Karpas-422 (cell line): ENCODE measurements around the gene URM1. TPM values are rescaled to one million over a fixed set of nuclear protein-coding genes. Genes with fewer than 3 reads are reported as not detected.
A peak's percentile ranks its signal among the peaks of the same experiment; 100 is the strongest.

Experiments used
- DNase-seq: peaks from one replicate; pipeline ENCODE4 v3.0.0-alpha.2; 2015
- H2AFZ ChIP-seq: fragments of 200-600 bp; sonication (generic); 2 replicates; pipeline ENCODE4 v1.6.1; 2014; ENCODE audit warnings: antibody characterized with exemption, low read length, mixed read lengths
- H3K27ac ChIP-seq: fragments of 200-600 bp; sonication (generic); 2 replicates; pipeline ENCODE4 v1.5.1; 2014; ENCODE audit warnings: mild to moderate bottlenecking, low read length, moderate library complexity
- H3K27me3 ChIP-seq: fragments of 200-600 bp; sonication (generic); 2 replicates; pipeline ENCODE4 v1.6.1; 2014; ENCODE audit warnings: low read length, mixed read lengths
- H3K36me3 ChIP-seq: fragments of 200-600 bp; sonication (generic); 2 replicates; pipeline ENCODE4 v1.6.1; 2014; ENCODE audit warnings: low read length, mixed read lengths; ENCODE audit not compliant: insufficient read depth
- H3K4me1 ChIP-seq: fragments of 200-600 bp; sonication (generic); 2 replicates; pipeline ENCODE4 v1.6.1; 2014; ENCODE audit warnings: mild to moderate bottlenecking, low read length, mixed read lengths
- H3K4me2 ChIP-seq: fragments of 200-600 bp; sonication (generic); 2 replicates; pipeline ENCODE4 v1.6.1; 2014; ENCODE audit warnings: low read length, low read depth, mild to moderate bottlenecking; ENCODE audit not compliant: poor library complexity, severe bottlenecking
- H3K4me3 ChIP-seq: fragments of 200-600 bp; sonication (generic); 2 replicates; pipeline ENCODE4 v1.5.1; 2014; ENCODE audit warnings: mild to moderate bottlenecking, antibody characterized with exemption, low read length, mixed read lengths
- H3K79me2 ChIP-seq: fragments of 200-600 bp; sonication (generic); 2 replicates; pipeline ENCODE4 v1.6.1; 2014; ENCODE audit warnings: mild to moderate bottlenecking, low read length, mixed read lengths
- H3K9ac ChIP-seq: fragments of 200-600 bp; sonication (generic); 2 replicates; pipeline ENCODE4 v1.6.0; 2014; ENCODE audit warnings: low read length
- H3K9me2 ChIP-seq: fragments of 200-600 bp; sonication (generic), shearing (Covaris generic); replicated peaks from 2 replicates; pipeline ENCODE4 v1.6.0; 2014; ENCODE audit warnings: mild to moderate bottlenecking, low read length, moderate library complexity; ENCODE audit not compliant: insufficient read depth
- H3K9me3 ChIP-seq: fragments of 300-700, 200-600 bp; sonication (generic); 2 replicates; pipeline ENCODE4 v1.6.1; 2014; ENCODE audit warnings: low read length, mixed read lengths
- H4K20me1 ChIP-seq: fragments of 200-600 bp; sonication (generic); 2 replicates; pipeline ENCODE4 v1.6.1; 2014; ENCODE audit warnings: mild to moderate bottlenecking, antibody characterized with exemption, low read length, low read depth; ENCODE audit not compliant: insufficient read depth
- total RNA-seq: library from RNA; depleted of rRNA; stranded (reverse); fragments of >200 nt; shearing (Covaris generic); gene quantifications from 2 replicates; pipeline ENCODE4 v1.2.3, GENCODE V29; 2014; ENCODE audit warnings: low replicate concordance

The URM1 gene
- total RNA-seq, 1 experiment from 2014 or later: 22.7 TPM

DNA sequence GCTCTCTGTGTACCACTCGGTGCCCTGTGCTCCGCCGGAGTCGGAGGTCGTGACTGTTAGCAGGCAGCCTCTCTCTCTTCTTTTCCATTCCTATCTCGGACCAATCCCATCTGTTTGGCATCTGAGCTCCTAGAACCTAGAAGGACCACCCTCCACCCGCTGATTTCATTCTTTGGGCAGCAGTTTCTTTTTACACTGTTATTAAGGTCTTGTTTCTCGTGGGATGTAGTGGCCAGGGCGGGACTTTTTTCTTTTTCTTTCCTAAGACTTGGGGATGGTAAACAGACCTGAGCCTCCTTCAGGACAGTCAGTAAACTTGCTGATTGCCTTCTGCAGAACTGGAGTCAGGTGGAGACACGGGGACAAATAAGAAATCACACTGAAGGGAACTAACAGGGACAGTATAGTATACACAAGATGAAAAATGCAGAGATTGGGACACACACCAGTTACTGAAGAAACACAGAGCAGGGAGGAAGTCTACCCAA, 500 bp downstream of the URM1 start:
- no peaks in the 10 kb centered on the region for H3K9me2 ChIP-seq
- DNase-seq: no peak

DNA sequence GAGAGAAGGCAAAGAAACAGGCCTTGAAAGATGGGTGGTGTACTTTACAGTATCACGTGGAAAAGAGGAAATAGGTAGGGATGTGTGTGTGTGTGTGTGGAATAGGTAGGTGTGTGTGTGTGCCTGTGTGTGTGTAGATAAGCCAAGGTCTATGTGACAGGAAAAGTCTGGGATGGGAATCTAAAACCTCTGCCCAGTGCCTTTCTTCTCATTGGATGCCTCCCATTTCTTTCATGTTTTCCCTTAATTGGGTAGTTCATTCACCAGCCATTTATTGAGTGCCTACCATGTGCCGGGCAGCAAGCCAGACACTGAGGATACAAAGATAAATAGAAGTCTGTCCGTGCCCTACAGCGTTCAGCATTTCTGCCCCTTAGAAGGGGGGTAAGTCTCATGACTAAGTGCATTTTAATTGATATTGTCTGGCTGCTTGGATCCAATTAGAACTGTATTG, 1.0 kb downstream of the URM1 start:
- Histone ChIP-seq H3K27ac (no peak overlapping the region; the same call in 1 of the 2 replicates), H3K4me1 (peaks cover 14% of the 10 kb centered on the region), H3K36me3 (peaks cover 9% of the 10 kb centered on the region; the same call in 1 of the 2 replicates), H3K9me3 (no peaks in the 10 kb centered on the region), H3K79me2 (peaks cover 55% of the 10 kb centered on the region), H3K4me3 (peak overlapping the region; percentile 75), H3K27me3 (no peaks in the 10 kb centered on the region), H3K4me2 (peak overlapping the region; percentile 87), H2AFZ (no peak overlapping the region), H3K9me2 (no peaks in the 10 kb centered on the region), H3K9ac (peak overlapping the region; percentile 78), H4K20me1 (peaks cover 3% of the 10 kb centered on the region; the same call in 1 of the 2 replicates)
- peak; percentile 62 for DNase-seq

More for the DNA sequence above, 500 bp downstream of the URM1 start:
- no peaks in the 10 kb centered on the region for H3K9me3 ChIP-seq
- peaks cover 3% of the 10 kb centered on the region; the same call in 1 of the 2 replicates for H4K20me1 ChIP-seq
- H3K4me3 ChIP-seq: peak overlapping the region; percentile 75
- peak overlapping the region; percentile 29; the same call in 1 of the 2 replicates for H3K27ac ChIP-seq
- H3K4me2 ChIP-seq: peak overlapping the region; percentile 87
- H3K27me3 ChIP-seq: no peaks in the 10 kb centered on the region
- peaks cover 50% of the 10 kb centered on the region for H3K79me2 ChIP-seq
- H3K9ac ChIP-seq: peak overlapping the region; percentile 78
- H2AFZ ChIP-seq: peak overlapping the region; percentile 66; the same call in 1 of the 2 replicates
- peaks cover 14% of the 10 kb centered on the region for H3K4me1 ChIP-seq
- H3K36me3 ChIP-seq: peaks cover 9% of the 10 kb centered on the region; the same call in 1 of the 2 replicates

DNA sequence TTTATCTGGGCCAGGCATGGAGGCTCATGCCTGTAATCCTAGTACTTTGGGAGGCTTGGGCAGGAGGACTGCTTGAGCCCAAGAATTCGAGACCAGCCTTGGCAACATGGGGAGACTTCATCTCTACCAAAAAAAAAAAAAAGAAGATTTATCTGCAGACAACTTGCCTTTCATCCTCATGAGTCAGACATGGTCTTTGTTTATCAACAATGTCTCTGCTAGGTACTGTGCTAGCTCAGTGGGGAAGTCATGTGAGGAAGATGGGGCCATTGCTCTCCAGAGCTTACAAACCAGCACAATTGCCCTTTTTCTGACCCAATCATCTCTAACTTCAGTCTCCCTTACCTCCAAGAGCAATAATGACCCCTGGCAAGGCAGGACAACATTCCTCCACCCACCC, 1.6 kb downstream of the URM1 start:
- H3K27ac ChIP-seq: no peak overlapping the region
- no peak overlapping the region for H2AFZ ChIP-seq
- peaks cover 56% of the 10 kb centered on the region for H3K79me2 ChIP-seq
- H3K4me2 ChIP-seq: peak overlapping the region; percentile 87
- no peaks in the 10 kb centered on the region for H3K9me2 ChIP-seq
- H3K9ac ChIP-seq: peak overlapping the region; percentile 78
- peaks cover 14% of the 10 kb centered on the region for H3K4me1 ChIP-seq
- H3K27me3 ChIP-seq: no peaks in the 10 kb centered on the region
- DNase-seq: no peak
- peak overlapping the region; percentile 75 for H3K4me3 ChIP-seq
- H4K20me1 ChIP-seq: peaks cover 3% of the 10 kb centered on the region; the same call in 1 of the 2 replicates
- H3K36me3 ChIP-seq: peaks cover 9% of the 10 kb centered on the region; the same call in 1 of the 2 replicates
- no peaks in the 10 kb centered on the region for H3K9me3 ChIP-seq

GRCh38 chr9:128374221-128374675, 3.1 kb downstream of the URM1 start:
- H3K9me2 ChIP-seq: no peaks in the 10 kb centered on the region
- H3K27ac ChIP-seq: no peak overlapping the region
- peaks cover 9% of the 10 kb centered on the region; the same call in 1 of the 2 replicates for H3K36me3 ChIP-seq
- peaks cover 3% of the 10 kb centered on the region; the same call in 1 of the 2 replicates for H4K20me1 ChIP-seq
- no peak overlapping the region for H3K4me3 ChIP-seq
- H3K4me2 ChIP-seq: no peak overlapping the region
- H3K79me2 ChIP-seq: peaks cover 57% of the 10 kb centered on the region
- no peaks in the 10 kb centered on the region for H3K27me3 ChIP-seq
- no peaks in the 10 kb centered on the region for H3K9me3 ChIP-seq
- no peak overlapping the region for H3K9ac ChIP-seq
- DNase-seq: no peak
- no peak overlapping the region for H2AFZ ChIP-seq
- peaks cover 14% of the 10 kb centered on the region for H3K4me1 ChIP-seq

- Histone ChIP-seq H3K27me3 (no peaks in the 10 kb centered on the region), H3K4me1 (peaks cover 8% of the 10 kb centered on the region), H4K20me1 (peaks cover 3% of the 10 kb centered on the region; the same call in 1 of the 2 replicates), H3K9ac (no peak overlapping the region), H3K4me3 (no peak overlapping the region), H2AFZ (no peak overlapping the region), H3K27ac (no peak overlapping the region), H3K4me2 (no peak overlapping the region), H3K36me3 (peaks cover 9% of the 10 kb centered on the region; the same call in 1 of the 2 replicates), H3K79me2 (peaks cover 57% of the 10 kb centered on the region), H3K9me3 (no peaks in the 10 kb centered on the region), H3K9me2 (no peaks in the 10 kb centered on the region)
- DNase-seq: no peak
These were observed 4.7 kb downstream of the URM1 start for GRCh38 chr9:128375865-128376264.

DNA sequence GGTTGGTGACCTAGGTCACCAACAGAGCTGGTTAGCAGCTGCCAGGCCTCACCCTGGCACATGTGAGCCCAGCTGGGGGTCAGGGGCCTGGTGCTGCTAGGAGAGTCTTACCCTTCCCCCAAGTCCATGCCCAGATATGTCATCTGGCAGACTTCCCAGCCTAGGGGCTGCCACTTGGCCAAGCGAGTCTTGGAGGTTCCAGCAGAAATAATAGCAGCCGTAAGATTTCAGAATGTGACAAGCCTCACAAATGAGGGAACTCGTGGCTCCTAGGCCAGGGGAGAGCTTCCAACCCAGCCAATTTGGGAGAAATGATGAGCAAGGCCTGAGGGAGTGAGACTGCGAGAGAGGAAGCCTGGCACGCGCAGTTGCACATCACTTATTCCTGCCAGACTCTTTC, 11.1 kb downstream of the URM1 start:
- H3K79me2 ChIP-seq: peaks cover 5% of the 10 kb centered on the region; the same call in 1 of the 2 replicates
- H3K4me2 ChIP-seq: no peak overlapping the region
- H3K9me2 ChIP-seq: no peaks in the 10 kb centered on the region
- H3K9me3 ChIP-seq: no peaks in the 10 kb centered on the region
- peaks cover 8% of the 10 kb centered on the region; the same call in 1 of the 2 replicates for H4K20me1 ChIP-seq
- no peaks in the 10 kb centered on the region; the same call in 1 of the 2 replicates for H3K36me3 ChIP-seq
- peaks cover 5% of the 10 kb centered on the region for H3K4me1 ChIP-seq
- H3K4me3 ChIP-seq: no peak overlapping the region
- no peak for DNase-seq
- no peak overlapping the region for H3K27ac ChIP-seq
- H3K27me3 ChIP-seq: no peaks in the 10 kb centered on the region
- H3K9ac ChIP-seq: no peak overlapping the region
- no peak overlapping the region for H2AFZ ChIP-seq

- Histone ChIP-seq H3K9ac (no peak overlapping the region), H3K27ac (no peak overlapping the region), H3K36me3 (no peaks in the 10 kb centered on the region; the same call in 1 of the 2 replicates), H3K79me2 (0 out of 2 replicates have a peak, but pooled peaks cover 3% of the 10 kb centered on the region), H3K9me3 (no peaks in the 10 kb centered on the region), H3K9me2 (no peaks in the 10 kb centered on the region), H3K4me1 (peaks cover 5% of the 10 kb centered on the region), H3K4me2 (no peak overlapping the region), H3K4me3 (no peak overlapping the region), H3K27me3 (no peaks in the 10 kb centered on the region), H4K20me1 (peaks cover 8% of the 10 kb centered on the region; the same call in 1 of the 2 replicates), H2AFZ (no peak overlapping the region)
- no peak for DNase-seq
These were observed 12.0 kb downstream of the URM1 start for GRCh38 chr9:128383007-128383753.

- Histone ChIP-seq H3K27ac (no peak overlapping the region), H3K36me3 (no peaks in the 10 kb centered on the region; the same call in 1 of the 2 replicates), H3K27me3 (no peaks in the 10 kb centered on the region), H4K20me1 (peaks cover 8% of the 10 kb centered on the region; the same call in 1 of the 2 replicates), H3K4me1 (peaks cover 5% of the 10 kb centered on the region), H3K9me2 (no peaks in the 10 kb centered on the region), H3K9me3 (no peaks in the 10 kb centered on the region), H3K4me3 (no peak overlapping the region), H2AFZ (no peak overlapping the region), H3K9ac (no peak overlapping the region), H3K4me2 (no peak overlapping the region), H3K79me2 (0 out of 2 replicates have a peak, but pooled peaks cover 3% of the 10 kb centered on the region)
- no peak for DNase-seq
These were observed 12.6 kb downstream of the URM1 start for GRCh38 chr9:128383791-128384190.
